Renal cortex interstitium (tissue), 11 donors: ENCODE data around the gene RAPGEF5. TPM values are rescaled to one million over a fixed set of nuclear protein-coding genes. Genes with fewer than 3 reads are reported as not detected.

Source experiments
- DNase-seq, 11 donors: peaks; one replicate each; pipeline ENCODE4 v3.0.0-alpha.2; 2013; ENCODE audit warnings: low read depth in 9 of 11, low spot score in 4 of 11; ENCODE audit errors: extremely low read depth in 1 of 11
- polyA plus RNA-seq, 3 donors: library from polyadenylated mRNA; unstranded; fragments of 120-200 nt; gene quantifications; one replicate each; pipeline ENCODE4 v1.2.1, GENCODE V29; 2013; ENCODE audit not compliant: insufficient read length in 3 of 3

Gene RAPGEF5
- polyA plus RNA-seq, 3 donors: 36.1 to 47.0 (median 39.9) TPM

GRCh38 chr7:22187691-22188348, 169.1 kb downstream of the RAPGEF5 start:
- DNase-seq: no peak

GRCh38 chr7:22185559-22185958, 171.4 kb downstream of the RAPGEF5 start:
- DNase-seq: no peak

- no peak for DNase-seq
Observed at GRCh38 chr7:22184549-22185199, 172.3 kb downstream of the RAPGEF5 start.

- DNase-seq: no peak
Observed at GRCh38 chr7:22183522-22184280, 173.3 kb downstream of the RAPGEF5 start.

- DNase-seq: no peak
Observed at GRCh38 chr7:22182149-22182548, 174.8 kb downstream of the RAPGEF5 start.

- no peak for DNase-seq
Observed at GRCh38 chr7:22181663-22182062, 175.3 kb downstream of the RAPGEF5 start.

GRCh38 chr7:22179442-22179879, 177.5 kb downstream of the RAPGEF5 start:
- no peak for DNase-seq

GRCh38 chr7:22178735-22179134, 178.2 kb downstream of the RAPGEF5 start:
- no peak for DNase-seq

GRCh38 chr7:22176791-22177412, 180.1 kb downstream of the RAPGEF5 start:
- DNase-seq: no peak

- DNase-seq: no peak
Observed at GRCh38 chr7:22174574-22174953, 182.4 kb downstream of the RAPGEF5 start.

- no peak for DNase-seq
Observed at GRCh38 chr7:22173685-22174573, 183.0 kb downstream of the RAPGEF5 start.

- DNase-seq: no peak
Observed at GRCh38 chr7:22168129-22168634, 188.8 kb downstream of the RAPGEF5 start.

GRCh38 chr7:22167482-22167881, 189.5 kb downstream of the RAPGEF5 start:
- DNase-seq: no peak

- no peak for DNase-seq
Observed at GRCh38 chr7:22166928-22167327, 190.0 kb downstream of the RAPGEF5 start.

GRCh38 chr7:22159341-22159740, 197.6 kb downstream of the RAPGEF5 start:
- DNase-seq: no peak

- no peak for DNase-seq
Observed at GRCh38 chr7:22157552-22157951, 199.4 kb downstream of the RAPGEF5 start.

GRCh38 chr7:22156205-22156604, 200.7 kb downstream of the RAPGEF5 start:
- no peak for DNase-seq

GRCh38 chr7:22154143-22154529, 202.8 kb downstream of the RAPGEF5 start:
- DNase-seq: no peak
